Spleen (tissue), 7 donors: ENCODE measurements around the gene TNS4.

Experiments used
- CTCF ChIP-seq, 11 experiments: fragments of 200-600 bp in 7 of 11; fragments of 450-650 bp in 4 of 11; sonication (generic) in 4 of 11; IDR thresholded peaks in 8 of 11; conservative IDR thresholded peaks in 3 of 11; 1 replicate in 7 of 11; 2 replicates in 4 of 11; pipeline versions ENCODE4 v1.4.0 to v1.8.0; 2016 to 2021; ENCODE audit warnings: antibody characterized with exemption in 11 of 11, inconsistent platforms in 4 of 11, mild to moderate bottlenecking in 1 of 11
- POLR2AphosphoS5 ChIP-seq, 3 donors: sonication (generic); formaldehyde crosslinking; IDR thresholded peaks; one replicate each; pipeline ENCODE4 v1.5.1; 2017; ENCODE audit warnings: antibody characterized with exemption in 3 of 3
- donor health status: DM: no; HTN: no; CAD: no; lungs with moderate emphysema.
- donor health status: DM: no; HTN: no; CAD: no.
- donor health status: DM: no; HTN: no; CAD: no.

GRCh38 chr17:40519089-40519775 is 17.8 kb upstream of the TNS4 start:
- TF ChIP-seq CTCF (IDR thresholded peaks at IDR 0.05 in 8 of 11, conservative IDR thresholded peaks at IDR 0.05 in 3 of 11) (no peak), POLR2AphosphoS5 (IDR thresholded peaks at IDR 0.05) (no peak)
